WTC11 (cell line): ENCODE data around the gene STRN3. TPM values are rescaled to one million over a fixed set of nuclear protein-coding genes. Genes with fewer than 3 reads are reported as not detected.
A peak's percentile ranks its signal among the peaks of the same experiment; 100 is the strongest.

Experiments
- ATAC-seq: fragments of 200-7000 bp; cut with Tn5 transposase; 2 replicates; pipeline ENCODE4 v1.10.0; 2021; ENCODE audit warnings: mild to moderate bottlenecking, moderate library complexity
- CTCF ChIA-PET: fragments of 300-600 bp; sonication (Branson Sonifier 250); formaldehyde crosslinking; loops from one replicate; lab custom pipeline; 2021; ENCODE audit warnings: antibody characterized with exemption; lab: Charles Lee
- POLR2A ChIA-PET: fragments of 350-600 bp; sonication (Branson Sonifier 250); formaldehyde crosslinking; loops from one replicate; lab custom pipeline; 2021; ENCODE audit warnings: antibody characterized with exemption; lab: Charles Lee
- DNase-seq: peaks from one replicate; pipeline ENCODE4 v3.0.0; 2021; ENCODE audit warnings: low spot score
- H3K27ac Mint-ChIP-seq: 2 replicates; pipeline ENCODE4 v1.8.0; 2021; ENCODE audit warnings: mixed read lengths
- H3K27me3 Mint-ChIP-seq: 2 replicates; pipeline ENCODE4 v1.8.0; 2021; ENCODE audit warnings: low read depth, mild to moderate bottlenecking, moderate library complexity, mixed read lengths
- H3K36me3 Mint-ChIP-seq: 2 replicates; pipeline ENCODE4 v1.8.0; 2021; ENCODE audit warnings: mixed read lengths
- H3K4me1 Mint-ChIP-seq: 2 replicates; pipeline ENCODE4 v1.8.0; 2022; ENCODE audit warnings: mixed read lengths
- H3K4me3 Mint-ChIP-seq: 2 replicates; pipeline ENCODE4 v1.8.0; 2021; ENCODE audit warnings: mild to moderate bottlenecking, moderate library complexity, mixed read lengths
- H3K9me3 Mint-ChIP-seq: 2 replicates; pipeline ENCODE4 v1.8.0; 2021; ENCODE audit warnings: mixed read lengths
- ATF2 ChIP-seq: sonication (generic); formaldehyde crosslinking; IDR thresholded peaks from 2 replicates; pipeline ENCODE4 v1.8.1; 2022; ENCODE audit warnings: low read depth, missing genetic modification reagents, borderline replicate concordance
- CBFB ChIP-seq: sonication (generic); formaldehyde crosslinking; IDR thresholded peaks from 2 replicates; pipeline ENCODE4 v1.8.1; 2022; ENCODE audit warnings: mild to moderate bottlenecking, low read depth, missing genetic modification reagents
- CREB1 ChIP-seq: sonication (generic); formaldehyde crosslinking; IDR thresholded peaks from 2 replicates; pipeline ENCODE4 v1.8.0; 2023; ENCODE audit warnings: mild to moderate bottlenecking, missing genetic modification reagents
- ESRRA ChIP-seq: sonication (generic); formaldehyde crosslinking; IDR thresholded peaks from 2 replicates; pipeline ENCODE4 v1.8.1; 2022; ENCODE audit warnings: mild to moderate bottlenecking, missing genetic modification reagents, borderline replicate concordance
- ETV6 ChIP-seq: sonication (generic); formaldehyde crosslinking; IDR thresholded peaks from 2 replicates; pipeline ENCODE4 v1.8.1; 2022; ENCODE audit warnings: mild to moderate bottlenecking, missing genetic modification reagents
- FOXP1 ChIP-seq: sonication (generic); formaldehyde crosslinking; IDR thresholded peaks from 2 replicates; pipeline ENCODE4 v1.8.0; 2022; ENCODE audit warnings: missing genetic modification reagents, mild to moderate bottlenecking, moderate library complexity, borderline replicate concordance
- HMGA2 ChIP-seq: fragments of 250-450 bp; sonication (Bioruptor Pico); IDR thresholded peaks from 2 replicates; pipeline ENCODE4 v1.4.0; 2021; ENCODE audit warnings: mild to moderate bottlenecking, moderate library complexity
- NR2C2 ChIP-seq: sonication (generic); formaldehyde crosslinking; IDR thresholded peaks from 2 replicates; pipeline ENCODE4 v1.8.0; 2022; ENCODE audit warnings: mild to moderate bottlenecking, missing genetic modification reagents
- NR3C1 ChIP-seq: sonication (generic); formaldehyde crosslinking; conservative IDR thresholded peaks from 2 replicates; pipeline ENCODE4 v1.8.1; 2023; ENCODE audit warnings: low read depth, mild to moderate bottlenecking, missing genetic modification reagents
- OVOL2 ChIP-seq: fragments of 250-450 bp; sonication (Bioruptor Pico); IDR thresholded peaks from 2 replicates; pipeline ENCODE4 v1.9.0; 2021; ENCODE audit warnings: mild to moderate bottlenecking, borderline replicate concordance
- SOX15 ChIP-seq: fragments of 250-450 bp; sonication (Bioruptor Pico); IDR thresholded peaks from 2 replicates; pipeline ENCODE4 v1.9.0; 2021; ENCODE audit warnings: mild to moderate bottlenecking
- TCF7 ChIP-seq: sonication (generic); formaldehyde crosslinking; IDR thresholded peaks from 2 replicates; pipeline ENCODE4 v1.8.0; 2022; ENCODE audit warnings: mild to moderate bottlenecking, low read depth, missing genetic modification reagents, moderate library complexity
- ZNF138 ChIP-seq: sonication (generic); formaldehyde crosslinking; conservative IDR thresholded peaks from 2 replicates; pipeline ENCODE4 v1.8.1; 2022; ENCODE audit warnings: mild to moderate bottlenecking, moderate library complexity, missing genetic modification reagents
- ZNF263 ChIP-seq: sonication (generic); formaldehyde crosslinking; IDR thresholded peaks from 2 replicates; pipeline ENCODE4 v1.8.1; 2022; ENCODE audit warnings: low read depth, mild to moderate bottlenecking, moderate library complexity, missing genetic modification reagents
- ZNF416 ChIP-seq: fragments of 250-450 bp; sonication (Bioruptor Pico); IDR thresholded peaks from 2 replicates; pipeline ENCODE4 v1.9.0; 2021; ENCODE audit warnings: mild to moderate bottlenecking, inconsistent platforms
- total RNA-seq: library from RNA; stranded (reverse); gene quantifications from 3 replicates; pipeline ENCODE4 v1.2.3, GENCODE V29; 2021
- TF ChIP-seq, protein P1 (sequence below): fragments of 250-450 bp; sonication (Bioruptor Pico); IDR thresholded peaks from 2 replicates; pipeline ENCODE4 v1.9.0; 2021; ENCODE audit warnings: moderate library complexity, mild to moderate bottlenecking, inconsistent platforms, borderline replicate concordance
- TF ChIP-seq, protein P2 (sequence below): sonication (generic); formaldehyde crosslinking; IDR thresholded peaks from 2 replicates; pipeline ENCODE4 v1.8.0; 2023; ENCODE audit warnings: mild to moderate bottlenecking, missing genetic modification reagents
- TF ChIP-seq, protein P3 (sequence below): sonication (generic); formaldehyde crosslinking; IDR thresholded peaks from 2 replicates; pipeline ENCODE4 v1.8.1; 2022; ENCODE audit warnings: mild to moderate bottlenecking, missing genetic modification reagents, moderate library complexity, borderline replicate concordance
- TF ChIP-seq, protein P4 (sequence below): sonication (generic); formaldehyde crosslinking; IDR thresholded peaks from 2 replicates; pipeline ENCODE4 v1.8.0; 2022; ENCODE audit warnings: mild to moderate bottlenecking, missing genetic modification reagents

STRN3 gene
- total RNA-seq, 1 experiment from 2014 or later = 37.1 TPM

DNA sequence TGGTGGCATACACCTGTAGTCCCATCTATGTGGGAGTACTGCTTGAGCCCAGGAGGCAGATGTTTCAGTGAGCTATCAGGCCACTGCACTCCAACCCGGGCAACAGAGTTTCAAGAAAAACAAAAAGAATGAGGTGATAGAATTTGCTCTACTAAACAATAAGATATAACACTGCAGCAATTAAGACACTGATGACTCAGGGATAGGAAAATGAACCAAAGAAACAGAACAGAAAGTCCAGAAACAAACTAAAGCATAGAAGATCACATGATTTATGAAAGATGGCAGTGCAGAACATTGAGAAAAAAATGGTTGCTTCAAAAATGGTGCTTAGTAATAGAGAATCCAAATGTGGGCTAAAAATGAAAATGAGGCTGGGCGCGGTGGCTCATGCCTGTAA is 66.0 kb downstream of the STRN3 start:
- peaks cover 5% of the 10 kb centered on the region for H3K9me3 Mint-ChIP-seq
- DNase-seq (no peak), ATAC-seq (no peak)
- H3K27ac Mint-ChIP-seq = peak overlapping the region; percentile 43; the same call in 1 of the 2 replicates
- H3K36me3 Mint-ChIP-seq = peaks cover 21% of the 10 kb centered on the region
- no peaks in the 10 kb centered on the region for H3K27me3 Mint-ChIP-seq
- CTCF ChIA-PET = interaction anchor here (0.6 kb wide), 1 partner anchor 124 kb away, joined by 3 read pairs; no protein-coding TSS in a partner anchor
- H3K4me1 Mint-ChIP-seq = peaks cover 16% of the 10 kb centered on the region
- TF ChIP-seq ATF2 (CRISPR knock-in tag) (no peak), ETV6 (no peak), CREB1 (CRISPR knock-in tag) (no peak), ZNF263 (CRISPR knock-in tag) (no peak), OVOL2 (CRISPR knock-in tag) (no peak), ZNF138 (CRISPR knock-in tag) (no peak), HMGA2 (CRISPR knock-in tag) (no peak), FOXP1 (no peak), NR3C1 (CRISPR knock-in tag) (no peak), ESRRA (CRISPR knock-in tag) (no peak), SOX15 (CRISPR knock-in tag) (no peak), ZNF416 (no peak), CBFB (CRISPR knock-in tag) (no peak), NR2C2 (CRISPR knock-in tag) (no peak), TCF7 (CRISPR knock-in tag) (no peak)
- TF ChIP-seq, protein P1, sequence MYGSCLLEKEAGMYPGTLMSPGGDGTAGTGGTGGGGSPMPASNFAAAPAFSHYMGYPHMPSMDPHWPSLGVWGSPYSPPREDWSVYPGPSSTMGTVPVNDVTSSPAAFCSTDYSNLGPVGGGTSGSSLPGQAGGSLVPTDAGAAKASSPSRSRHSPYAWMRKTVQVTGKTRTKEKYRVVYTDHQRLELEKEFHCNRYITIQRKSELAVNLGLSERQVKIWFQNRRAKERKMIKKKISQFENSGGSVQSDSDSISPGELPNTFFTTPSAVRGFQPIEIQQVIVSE (CRISPR knock-in tag) = no peak
- TF ChIP-seq, protein P2, sequence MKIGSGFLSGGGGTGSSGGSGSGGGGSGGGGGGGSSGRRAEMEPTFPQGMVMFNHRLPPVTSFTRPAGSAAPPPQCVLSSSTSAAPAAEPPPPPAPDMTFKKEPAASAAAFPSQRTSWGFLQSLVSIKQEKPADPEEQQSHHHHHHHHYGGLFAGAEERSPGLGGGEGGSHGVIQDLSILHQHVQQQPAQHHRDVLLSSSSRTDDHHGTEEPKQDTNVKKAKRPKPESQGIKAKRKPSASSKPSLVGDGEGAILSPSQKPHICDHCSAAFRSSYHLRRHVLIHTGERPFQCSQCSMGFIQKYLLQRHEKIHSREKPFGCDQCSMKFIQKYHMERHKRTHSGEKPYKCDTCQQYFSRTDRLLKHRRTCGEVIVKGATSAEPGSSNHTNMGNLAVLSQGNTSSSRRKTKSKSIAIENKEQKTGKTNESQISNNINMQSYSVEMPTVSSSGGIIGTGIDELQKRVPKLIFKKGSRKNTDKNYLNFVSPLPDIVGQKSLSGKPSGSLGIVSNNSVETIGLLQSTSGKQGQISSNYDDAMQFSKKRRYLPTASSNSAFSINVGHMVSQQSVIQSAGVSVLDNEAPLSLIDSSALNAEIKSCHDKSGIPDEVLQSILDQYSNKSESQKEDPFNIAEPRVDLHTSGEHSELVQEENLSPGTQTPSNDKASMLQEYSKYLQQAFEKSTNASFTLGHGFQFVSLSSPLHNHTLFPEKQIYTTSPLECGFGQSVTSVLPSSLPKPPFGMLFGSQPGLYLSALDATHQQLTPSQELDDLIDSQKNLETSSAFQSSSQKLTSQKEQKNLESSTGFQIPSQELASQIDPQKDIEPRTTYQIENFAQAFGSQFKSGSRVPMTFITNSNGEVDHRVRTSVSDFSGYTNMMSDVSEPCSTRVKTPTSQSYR = no peak
- TF ChIP-seq, protein P3, sequence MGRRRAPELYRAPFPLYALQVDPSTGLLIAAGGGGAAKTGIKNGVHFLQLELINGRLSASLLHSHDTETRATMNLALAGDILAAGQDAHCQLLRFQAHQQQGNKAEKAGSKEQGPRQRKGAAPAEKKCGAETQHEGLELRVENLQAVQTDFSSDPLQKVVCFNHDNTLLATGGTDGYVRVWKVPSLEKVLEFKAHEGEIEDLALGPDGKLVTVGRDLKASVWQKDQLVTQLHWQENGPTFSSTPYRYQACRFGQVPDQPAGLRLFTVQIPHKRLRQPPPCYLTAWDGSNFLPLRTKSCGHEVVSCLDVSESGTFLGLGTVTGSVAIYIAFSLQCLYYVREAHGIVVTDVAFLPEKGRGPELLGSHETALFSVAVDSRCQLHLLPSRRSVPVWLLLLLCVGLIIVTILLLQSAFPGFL (CRISPR knock-in tag) = no peak
- TF ChIP-seq, protein P4, sequence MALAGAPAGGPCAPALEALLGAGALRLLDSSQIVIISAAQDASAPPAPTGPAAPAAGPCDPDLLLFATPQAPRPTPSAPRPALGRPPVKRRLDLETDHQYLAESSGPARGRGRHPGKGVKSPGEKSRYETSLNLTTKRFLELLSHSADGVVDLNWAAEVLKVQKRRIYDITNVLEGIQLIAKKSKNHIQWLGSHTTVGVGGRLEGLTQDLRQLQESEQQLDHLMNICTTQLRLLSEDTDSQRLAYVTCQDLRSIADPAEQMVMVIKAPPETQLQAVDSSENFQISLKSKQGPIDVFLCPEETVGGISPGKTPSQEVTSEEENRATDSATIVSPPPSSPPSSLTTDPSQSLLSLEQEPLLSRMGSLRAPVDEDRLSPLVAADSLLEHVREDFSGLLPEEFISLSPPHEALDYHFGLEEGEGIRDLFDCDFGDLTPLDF (CRISPR knock-in tag) = no peak
- no peak overlapping the region for H3K4me3 Mint-ChIP-seq
- POLR2A ChIA-PET = no interaction called here
